NCI-H526 treated with DMSO at 0.1 percent for 48 hours (cell line): ENCODE measurements around the gene NPIPA5.
"Not testable (repeated sequence)": the region's sequence is repeated elsewhere in the genome, so short reads cannot be mapped to it uniquely, and the experiment has no call there.

Experiments
- DNase-seq: peaks from one replicate; lab custom pipeline; 2025; lab: John Stamatoyannopoulos, UW

The NPIPA5 gene

GRCh38 chr16:15378194-15378593 is at the start of gene NPIPA5:
TSS of gene NPIPA5 (minus strand) at chr16:15378294. CDS start at chr16:15378294, 0 bp downstream.
- DNase-seq, result not testable (repeated sequence)

- no peak for DNase-seq
Observed at GRCh38 chr16:15427648-15428239, 49.6 kb upstream of the NPIPA5 start.

DNA sequence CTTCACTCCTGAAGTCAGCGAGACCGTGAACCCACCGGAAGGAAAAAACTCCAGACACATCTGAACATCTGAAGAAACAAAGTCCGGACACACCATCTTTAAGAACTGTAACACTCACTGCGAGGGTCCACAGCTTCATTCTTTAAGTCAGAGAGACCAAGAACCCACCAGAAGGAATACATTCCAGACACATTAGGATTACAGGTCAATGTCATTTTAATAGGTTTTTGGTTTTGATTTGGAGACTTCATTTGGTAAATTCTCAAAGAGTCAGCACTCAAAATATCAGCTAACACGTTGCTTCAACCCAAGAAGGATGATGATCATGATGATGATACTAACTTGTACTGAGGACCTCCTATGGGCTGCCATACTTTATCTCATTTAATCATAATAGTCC is 48.7 kb upstream of the NPIPA5 start:
- no peak for DNase-seq

DNA sequence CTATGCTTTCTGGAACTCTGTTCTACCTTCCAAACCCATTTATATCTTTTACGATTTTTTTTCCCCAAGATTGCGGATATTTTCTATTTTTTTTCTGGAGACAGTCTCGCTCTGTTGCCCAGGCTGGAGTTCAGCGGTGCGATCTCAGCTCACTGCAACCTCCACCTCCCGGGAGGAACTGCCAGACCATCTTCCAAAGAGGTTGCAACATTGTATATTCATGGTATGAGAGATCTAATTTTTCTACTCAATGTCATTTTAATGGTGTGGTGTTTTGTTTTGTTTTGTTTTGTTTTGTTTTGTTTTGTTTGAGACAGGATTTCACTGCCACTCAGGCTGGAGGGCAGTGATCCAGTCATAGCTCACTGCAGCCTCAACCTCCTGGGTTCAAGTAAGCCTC is 47.8 kb upstream of the NPIPA5 start:
- no peak for DNase-seq

- no peak for DNase-seq
Observed at GRCh38 chr16:15422222-15422621, 44.1 kb upstream of the NPIPA5 start.

- not testable (repeated sequence) for DNase-seq
Observed at GRCh38 chr16:15421696-15422095, 43.6 kb upstream of the NPIPA5 start.

DNA sequence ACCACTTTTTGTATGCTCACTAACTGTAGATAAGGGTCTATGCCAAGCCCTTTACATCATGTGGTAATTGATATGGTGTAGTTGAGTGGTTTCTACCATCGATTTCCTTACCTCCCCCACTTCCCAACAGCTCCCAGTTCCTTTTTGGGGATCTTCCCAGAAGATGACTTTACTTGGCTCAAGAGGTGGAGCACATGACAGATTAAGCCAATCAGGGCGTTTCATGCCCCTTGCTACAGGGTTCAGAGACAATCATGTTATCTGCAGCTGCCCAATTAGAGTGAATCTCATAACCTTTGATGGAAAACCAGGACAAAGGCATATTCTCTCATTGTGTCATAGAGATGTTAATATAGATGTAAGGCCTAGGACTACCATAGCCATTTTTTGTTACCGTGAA is 40.1 kb upstream of the NPIPA5 start:
- DNase-seq, result no peak

- DNase-seq, result no peak
Observed at GRCh38 chr16:15417197-15417596, 39.1 kb upstream of the NPIPA5 start.

GRCh38 chr16:15415511-15415985 is 37.5 kb upstream of the NPIPA5 start:
- no peak for DNase-seq

DNA sequence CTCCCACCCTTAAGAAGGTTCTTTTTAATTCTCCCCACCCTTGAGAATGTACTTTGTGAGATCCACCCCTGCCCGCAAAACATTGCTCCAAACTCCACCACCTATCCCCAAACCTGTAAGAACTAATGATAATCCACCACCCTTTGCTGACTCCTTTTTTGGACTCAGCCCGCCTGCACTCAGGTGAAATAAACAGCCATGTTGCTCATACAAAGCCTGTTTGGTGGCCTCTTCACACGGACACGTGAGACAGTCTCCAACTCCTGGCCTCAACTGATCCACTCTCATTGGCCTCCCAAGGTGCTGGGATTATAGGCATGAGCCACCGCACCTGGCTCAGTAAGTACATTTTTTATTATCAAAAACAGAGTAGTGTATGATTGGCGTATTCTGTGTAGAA is 31.4 kb upstream of the NPIPA5 start:
- DNase-seq, result not testable (repeated sequence)

- not testable (repeated sequence) for DNase-seq
Observed at GRCh38 chr16:15407756-15408155, 29.7 kb upstream of the NPIPA5 start.

DNA sequence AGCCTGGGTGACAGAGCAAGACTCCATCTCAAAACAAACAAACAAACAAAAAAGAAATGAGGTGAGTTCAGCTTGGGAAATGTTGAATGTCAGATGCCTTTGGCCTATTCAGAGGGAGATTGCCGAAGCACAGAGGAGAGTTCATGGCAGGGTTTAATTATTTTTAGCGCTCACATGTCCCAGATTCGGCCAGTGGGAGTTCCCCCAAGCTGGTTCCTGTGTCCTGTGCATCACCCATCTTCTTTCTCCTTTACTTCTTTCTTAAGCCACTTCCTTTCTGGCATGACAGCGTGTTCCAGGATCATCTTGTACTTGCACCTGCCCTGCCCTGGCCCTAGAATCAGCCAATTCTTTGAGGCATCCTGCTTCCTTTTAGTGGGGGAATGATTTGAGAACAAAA is 26.7 kb upstream of the NPIPA5 start:
- no peak for DNase-seq

DNA sequence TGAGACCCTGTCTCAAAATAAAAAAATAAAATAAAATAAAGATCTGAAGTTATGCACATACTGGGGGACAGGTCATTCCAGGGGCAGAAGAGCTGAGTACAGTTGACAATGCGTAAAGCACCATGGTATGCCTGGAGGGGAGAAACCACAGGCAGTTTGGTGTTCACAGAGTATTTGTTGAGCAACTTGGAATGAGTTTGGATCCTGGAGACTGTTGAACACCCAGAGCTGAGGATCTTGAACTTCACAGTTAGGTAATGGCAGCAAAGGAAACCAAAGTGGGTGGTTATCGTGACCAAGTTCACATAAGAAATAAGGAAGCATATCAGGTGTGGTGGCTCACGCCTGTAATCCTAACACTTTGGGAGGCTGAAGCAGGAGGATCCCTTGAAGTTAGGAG is 26.0 kb upstream of the NPIPA5 start:
- not testable (repeated sequence) for DNase-seq

GRCh38 chr16:15403392-15403995 is 25.4 kb upstream of the NPIPA5 start:
- DNase-seq, result peak; percentile 83

DNA sequence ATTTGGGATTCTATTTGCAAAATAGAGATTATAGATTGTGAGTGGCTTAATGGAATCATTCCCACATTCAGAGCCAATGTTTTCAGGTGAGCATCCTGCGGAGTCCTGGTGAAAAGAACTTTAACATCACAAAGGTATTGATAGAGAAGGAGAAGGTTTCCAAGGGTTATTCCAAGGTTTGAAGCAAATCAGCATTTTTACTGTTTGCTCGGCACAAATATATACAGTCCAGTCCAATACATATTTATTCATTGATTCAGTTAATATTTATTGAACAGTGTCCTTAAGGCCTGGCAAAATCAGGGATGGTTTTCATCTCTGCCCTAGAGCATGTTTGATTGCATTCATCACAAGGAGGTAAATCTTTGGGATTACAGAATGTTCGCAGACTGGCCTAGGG is 23.9 kb upstream of the NPIPA5 start:
- DNase-seq, result no peak

DNA sequence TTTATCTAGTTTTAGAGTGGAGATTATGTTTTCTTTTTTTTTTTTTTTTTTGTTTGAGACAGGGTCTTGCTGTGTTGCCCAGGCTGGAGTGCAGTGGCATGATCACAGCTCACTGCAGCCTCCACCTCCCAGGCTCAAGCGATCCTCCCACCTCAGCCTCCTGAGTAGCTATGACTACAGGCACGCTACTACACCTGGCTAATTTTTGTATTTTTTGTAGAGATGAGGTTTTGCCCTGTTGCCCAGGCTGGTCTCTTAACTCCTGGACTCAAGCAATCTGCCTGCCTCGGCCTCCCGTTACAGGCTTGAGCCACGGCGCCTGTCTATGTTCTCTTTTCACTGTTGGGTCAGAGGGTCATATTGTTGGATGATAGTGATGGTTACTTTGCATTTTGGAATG is 22.2 kb upstream of the NPIPA5 start:
- not testable (repeated sequence) for DNase-seq

DNA sequence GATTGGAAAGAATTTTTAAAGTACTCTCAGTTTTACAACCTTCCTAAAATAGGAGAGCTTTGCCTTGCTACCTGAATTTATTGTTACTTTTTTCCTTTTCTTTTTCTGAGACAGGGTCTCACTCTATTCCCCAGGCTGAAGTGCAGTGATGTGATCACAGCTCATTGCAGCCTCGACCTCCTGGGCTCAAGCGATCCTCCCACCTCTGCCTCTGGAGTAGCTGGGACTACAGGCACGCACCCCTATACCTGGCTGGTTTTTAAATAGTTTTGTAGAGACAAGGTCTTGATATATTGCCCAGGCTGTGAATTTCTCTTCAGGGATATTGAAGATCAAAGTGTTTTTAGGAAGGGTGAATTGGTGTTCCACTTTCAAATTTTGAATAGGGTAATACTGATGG is 21.2 kb upstream of the NPIPA5 start:
- no peak for DNase-seq

DNA sequence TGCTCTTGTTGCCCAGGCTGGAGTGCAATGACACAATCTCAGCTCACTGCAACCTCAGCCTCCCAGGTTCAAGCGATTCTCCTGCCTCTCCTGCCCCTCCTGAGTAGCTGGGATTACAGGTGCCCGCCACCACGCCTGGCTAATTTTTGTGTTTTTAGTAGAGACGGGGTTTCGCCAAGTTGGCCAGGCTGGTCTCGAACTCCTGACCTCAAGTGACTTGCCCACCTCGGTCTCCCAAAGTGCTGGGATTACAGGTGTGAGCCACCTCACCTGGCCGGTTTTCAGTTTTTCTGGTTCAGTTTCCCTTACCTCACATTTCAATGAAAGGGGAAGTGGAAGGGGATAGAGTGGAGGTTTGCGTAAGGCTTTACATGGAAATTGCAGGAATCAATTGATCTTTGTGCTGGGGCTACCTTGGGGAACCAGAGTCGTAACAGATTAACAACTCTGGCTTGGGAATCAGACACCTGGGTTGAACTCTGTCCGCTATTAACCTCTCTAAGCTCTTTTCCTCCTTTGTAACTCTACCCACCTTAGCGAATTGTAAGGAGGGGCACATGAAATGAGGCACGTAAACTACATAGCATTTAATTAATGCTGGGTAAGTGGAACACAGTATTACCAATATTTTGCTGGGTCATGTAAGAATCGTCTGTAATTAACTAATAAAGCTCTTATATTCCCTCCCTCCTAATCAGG is 20.7 kb upstream of the NPIPA5 start:
- DNase-seq, result no peak

DNA sequence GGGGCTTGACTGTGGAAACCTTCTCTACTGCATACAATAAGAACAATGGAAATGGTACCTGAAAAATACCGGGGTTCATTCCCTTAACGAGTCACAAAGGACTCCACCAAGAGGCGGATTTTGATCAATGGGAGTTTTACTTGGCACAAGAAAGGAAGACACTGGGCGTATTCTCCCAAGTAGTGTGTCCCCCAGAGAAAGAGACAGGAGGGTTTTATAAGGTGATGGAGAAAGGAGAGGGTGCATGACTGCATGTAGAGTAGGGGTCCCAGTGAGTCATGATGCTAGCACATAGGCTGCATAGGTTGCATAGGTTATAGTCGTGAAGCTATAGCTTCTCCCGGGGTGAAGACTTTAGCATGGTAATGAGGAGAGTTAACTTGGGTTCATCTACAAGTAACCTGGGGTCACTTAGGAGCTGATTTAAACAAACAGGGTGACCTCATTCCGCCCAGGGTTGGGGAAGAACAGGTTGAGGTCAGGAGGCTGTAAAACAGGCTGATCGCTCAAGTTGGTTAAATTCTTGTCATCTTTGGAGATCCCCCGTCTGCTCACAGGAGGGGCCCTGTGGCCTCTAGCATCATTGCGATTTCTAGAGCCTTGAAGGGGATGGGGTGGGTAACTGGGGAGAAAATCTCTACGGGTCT is 19.0 kb upstream of the NPIPA5 start:
- DNase-seq, result no peak

- not testable (repeated sequence) for DNase-seq
Observed at GRCh38 chr16:15396509-15396829, 18.4 kb upstream of the NPIPA5 start.

DNA sequence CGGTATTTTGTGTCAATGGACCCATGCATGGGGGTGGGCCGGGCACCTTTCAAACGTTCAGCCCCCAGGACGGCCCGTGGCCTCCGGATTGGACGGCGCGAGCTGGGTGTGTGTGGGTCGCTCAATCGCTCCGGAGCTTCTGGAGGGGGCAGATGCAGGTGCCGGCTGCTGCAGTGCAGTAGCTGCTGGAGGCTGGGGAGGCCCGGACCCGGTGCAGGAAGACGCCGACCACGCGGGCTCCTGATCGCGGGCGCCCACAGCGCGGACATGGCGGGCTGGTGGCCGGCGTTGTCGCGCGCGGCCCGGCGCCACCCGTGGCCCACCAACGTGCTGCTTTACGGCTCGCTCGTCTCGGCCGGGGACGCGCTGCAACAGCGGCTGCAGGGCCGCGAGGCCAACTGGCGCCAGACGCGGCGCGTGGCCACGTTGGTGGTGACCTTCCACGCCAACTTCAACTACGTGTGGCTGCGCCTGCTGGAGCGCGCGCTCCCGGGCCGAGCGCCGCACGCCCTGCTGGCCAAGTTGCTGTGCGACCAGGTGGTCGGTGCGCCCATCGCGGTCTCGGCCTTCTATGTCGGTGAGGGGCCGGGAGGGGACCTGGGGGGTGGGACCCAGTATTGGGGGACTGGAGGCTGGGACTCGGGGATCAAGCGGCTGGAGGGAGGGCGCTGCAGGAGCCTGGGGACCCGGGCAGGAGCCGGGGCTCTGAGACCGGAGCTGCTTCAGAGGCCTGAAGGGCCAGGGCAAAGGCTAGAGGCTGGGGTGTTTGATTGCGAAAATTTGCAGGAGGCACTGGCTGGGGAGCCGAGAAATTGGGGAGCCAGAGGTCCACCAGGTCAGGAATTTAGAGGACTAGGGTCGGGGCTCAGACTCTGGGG is 17.8 kb upstream of the NPIPA5 start, which contains the start of gene MPV17L:
Gene MPV17L, plus strand, starts transcription at position 124 of the 878 bp plus-strand sequence. Its CDS starts 144 bp downstream, at position 268.
- DNase-seq, result peak; percentile 13

GRCh38 chr16:15393025-15393424 is 14.9 kb upstream of the NPIPA5 start:
- not testable (repeated sequence) for DNase-seq
